ENCODE data around the gene CYP4A11.
"Not testable (repeated sequence)": the region's sequence is repeated elsewhere in the genome, so short reads cannot be mapped to it uniquely, and the experiment has no call there.

The CYP4A11 gene

DNA sequence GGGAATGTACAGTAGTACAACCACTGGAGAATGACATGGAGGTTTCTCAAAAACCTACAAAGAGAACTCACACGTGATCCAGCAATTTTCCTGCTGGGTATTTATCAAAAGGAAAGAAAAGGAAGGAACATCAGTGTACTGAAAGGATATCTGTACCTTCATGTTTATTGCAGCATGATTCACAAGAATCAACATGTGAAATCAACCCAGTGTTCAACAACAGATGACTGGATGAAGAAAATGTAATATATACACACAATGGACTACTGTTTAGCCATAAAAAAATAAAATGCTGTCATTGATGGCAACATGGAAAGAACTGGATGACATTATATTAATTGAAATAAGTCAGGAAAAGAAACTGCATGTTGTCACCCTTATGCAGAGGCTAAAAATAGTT, 19.0 kb upstream of the CYP4A11 start:
- peak; percentile 3 for DNase-seq (ENCODE audit: low read depth)
- TF ChIP-seq CTCF (IDR thresholded peaks at IDR 0.05; ENCODE audit: insufficient read depth, low read depth, low read length, missing control alignments), result no peak
- H3K4me3 ChIP-seq (ENCODE audit: low read length), result no peak overlapping the region

- not testable (repeated sequence) for DNase-seq (ENCODE audit: low read depth); H3K4me3 ChIP-seq (ENCODE audit: low read length)
These were observed 13.8 kb upstream of the CYP4A11 start for GRCh38 chr1:46955116-46955515.

- H3K4me3 ChIP-seq (ENCODE audit: low read length); DNase-seq (ENCODE audit: low read depth): not testable (repeated sequence)
These were observed 12.6 kb upstream of the CYP4A11 start for GRCh38 chr1:46953847-46954246.

DNA sequence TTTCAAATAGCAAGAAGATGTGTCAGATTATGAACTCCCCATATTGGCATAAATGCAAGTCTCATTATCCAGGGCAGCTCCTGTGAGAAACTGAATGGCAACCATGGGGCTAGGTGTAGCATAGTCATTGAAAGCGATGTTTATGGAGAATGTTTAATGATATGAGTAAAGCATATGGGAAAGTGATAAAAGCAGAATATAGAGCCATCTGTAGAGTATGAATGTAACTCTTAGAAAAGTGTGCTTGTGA, 8.1 kb upstream of the CYP4A11 start:
- not testable (repeated sequence) for DNase-seq (ENCODE audit: low read depth); H3K4me3 ChIP-seq (ENCODE audit: low read length)

DNA sequence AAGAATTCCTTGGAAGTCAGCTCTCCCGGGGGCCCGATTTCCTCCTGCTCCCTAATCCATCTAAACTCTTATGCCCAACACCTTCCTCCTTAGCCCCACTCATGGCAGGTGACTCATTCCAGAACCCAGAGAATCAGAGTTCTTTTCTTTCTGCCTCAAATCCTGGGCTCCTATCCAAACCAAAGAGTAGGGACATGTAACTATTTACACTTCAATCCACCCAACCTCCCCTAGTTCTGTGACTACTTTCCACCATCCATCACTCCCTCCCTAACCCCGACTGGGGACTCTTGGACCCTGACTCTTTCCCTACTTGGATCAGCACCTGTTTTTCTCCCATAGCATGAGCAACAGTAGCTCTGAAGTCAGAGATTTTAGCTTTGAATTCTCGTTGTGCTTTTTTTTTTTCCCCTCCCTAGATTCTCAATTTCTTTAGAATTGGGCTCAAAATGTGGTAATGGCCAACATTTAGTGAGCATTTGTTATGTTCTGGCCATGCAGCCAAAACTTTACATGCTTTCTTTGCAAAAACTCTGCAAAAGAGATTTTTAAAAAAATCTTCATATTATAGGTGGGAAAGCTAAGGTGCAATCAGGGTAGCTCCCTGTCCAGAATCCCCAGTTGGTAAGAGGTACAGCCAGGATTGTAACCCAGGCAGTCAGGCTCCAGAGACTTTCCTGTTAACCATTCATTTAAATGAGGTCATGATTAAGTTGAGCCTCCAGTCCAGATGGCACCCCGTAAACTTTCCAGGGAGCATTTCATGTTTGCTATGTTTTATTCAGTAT, 7.5 kb upstream of the CYP4A11 start:
- TF ChIP-seq CTCF (IDR thresholded peaks at IDR 0.05; ENCODE audit: insufficient read depth, low read depth, low read length, missing control alignments), result no peak
- H3K4me3 ChIP-seq (ENCODE audit: low read length), result no peak overlapping the region
- DNase-seq (ENCODE audit: low read depth), result peak; percentile 43

DNA sequence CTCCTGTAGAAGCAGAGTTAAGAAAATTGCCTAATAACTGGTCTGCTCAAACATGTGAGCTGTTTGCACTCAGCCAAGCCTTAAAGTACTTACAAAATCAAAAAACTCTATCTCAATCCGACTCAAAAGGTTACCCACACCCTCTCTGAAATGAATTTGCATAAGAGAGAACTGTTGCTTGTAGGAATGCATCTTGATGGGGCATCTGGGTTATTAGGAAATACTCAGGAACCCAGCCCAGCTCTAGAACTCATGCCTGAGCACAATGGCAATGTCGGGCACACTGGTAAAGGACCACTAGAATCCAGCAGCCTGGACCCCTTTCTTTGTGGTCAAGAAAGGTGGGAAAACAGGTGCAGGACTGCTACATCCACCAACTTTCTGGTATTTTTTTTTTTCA, 6.4 kb upstream of the CYP4A11 start:
- peak; percentile 23 for DNase-seq (ENCODE audit: low read depth)

GRCh38 chr1:46942086-46942485, 810 bp upstream of the CYP4A11 start:
- DNase-seq (ENCODE audit: low read depth), result no peak
- TF ChIP-seq CTCF (IDR thresholded peaks at IDR 0.05; ENCODE audit: insufficient read depth, low read depth, low read length, missing control alignments), result no peak
- no peak overlapping the region for H3K4me3 ChIP-seq (ENCODE audit: low read length)

More for the DNA sequence above, 6.4 kb upstream of the CYP4A11 start:
- H3K4me3 ChIP-seq (ENCODE audit: low read length), result not testable (repeated sequence)

DNA sequence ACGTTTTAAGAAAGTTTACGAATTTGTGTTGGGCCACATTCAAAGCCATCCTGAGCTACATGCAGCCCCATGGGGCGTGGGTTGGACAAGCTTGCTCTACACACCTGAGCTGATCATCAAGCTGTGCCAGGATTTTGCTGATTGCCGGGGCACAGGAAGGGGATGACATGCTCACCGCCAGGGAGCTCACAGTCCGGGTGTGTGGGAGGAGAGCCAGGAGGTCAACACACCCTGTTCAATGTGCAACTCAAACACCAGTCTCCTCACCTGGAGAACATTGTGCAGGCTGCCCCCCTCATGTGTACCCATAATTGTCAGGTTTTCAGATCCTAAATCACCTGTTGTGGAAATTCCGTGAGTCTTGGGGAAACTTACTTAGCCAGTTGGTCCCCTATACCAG, 969 bp downstream of the CYP4A11 start:
- no peak for DNase-seq (ENCODE audit: low read depth)
- H3K4me3 ChIP-seq (ENCODE audit: low read length), result no peak overlapping the region
- no peak for TF ChIP-seq CTCF (IDR thresholded peaks at IDR 0.05; ENCODE audit: insufficient read depth, low read depth, low read length, missing control alignments)

GRCh38 chr1:46937270-46937669, 4.0 kb downstream of the CYP4A11 start:
- DNase-seq (ENCODE audit: low read depth), result no peak
- TF ChIP-seq CTCF (IDR thresholded peaks at IDR 0.05; ENCODE audit: insufficient read depth, low read depth, low read length, missing control alignments), result no peak
- H3K4me3 ChIP-seq (ENCODE audit: low read length), result no peak overlapping the region

Data from epithelial cell of esophagus (primary cell).